ENCODE data around the gene RASGRP2. TPM values are rescaled to one million over a fixed set of nuclear protein-coding genes. Genes with fewer than 3 reads are reported as not detected.

RASGRP2 gene
- total and polyA plus RNA-seq, 2 experiments from 2014 or later = 30.1 to 50.4 TPM

GRCh38 chr11:64787526-64788320, 43.8 kb upstream of the RASGRP2 start:
- Mint-ChIP-seq H3K4me1 (no peaks in the 10 kb centered on the region; the same call in 2 of the 3 replicates), H3K9me3 (no peaks in the 10 kb centered on the region), H3K36me3 (ENCODE audit: low read depth) (no peaks in the 10 kb centered on the region), H3K27me3 (ENCODE audit: insufficient read depth, low read depth, poor library complexity) (peaks cover 7% of the 10 kb centered on the region), H3K27ac (no peak overlapping the region), H3K4me3 (no peak overlapping the region)
- no peak for TF ChIP-seq EZH2 (IDR thresholded peaks at IDR 0.05; ENCODE audit: low read depth, unreplicated experiment)
- TF ChIP-seq, protein P1, sequence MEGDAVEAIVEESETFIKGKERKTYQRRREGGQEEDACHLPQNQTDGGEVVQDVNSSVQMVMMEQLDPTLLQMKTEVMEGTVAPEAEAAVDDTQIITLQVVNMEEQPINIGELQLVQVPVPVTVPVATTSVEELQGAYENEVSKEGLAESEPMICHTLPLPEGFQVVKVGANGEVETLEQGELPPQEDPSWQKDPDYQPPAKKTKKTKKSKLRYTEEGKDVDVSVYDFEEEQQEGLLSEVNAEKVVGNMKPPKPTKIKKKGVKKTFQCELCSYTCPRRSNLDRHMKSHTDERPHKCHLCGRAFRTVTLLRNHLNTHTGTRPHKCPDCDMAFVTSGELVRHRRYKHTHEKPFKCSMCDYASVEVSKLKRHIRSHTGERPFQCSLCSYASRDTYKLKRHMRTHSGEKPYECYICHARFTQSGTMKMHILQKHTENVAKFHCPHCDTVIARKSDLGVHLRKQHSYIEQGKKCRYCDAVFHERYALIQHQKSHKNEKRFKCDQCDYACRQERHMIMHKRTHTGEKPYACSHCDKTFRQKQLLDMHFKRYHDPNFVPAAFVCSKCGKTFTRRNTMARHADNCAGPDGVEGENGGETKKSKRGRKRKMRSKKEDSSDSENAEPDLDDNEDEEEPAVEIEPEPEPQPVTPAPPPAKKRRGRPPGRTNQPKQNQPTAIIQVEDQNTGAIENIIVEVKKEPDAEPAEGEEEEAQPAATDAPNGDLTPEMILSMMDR (conservative IDR thresholded peaks at IDR 0.05; ENCODE audit: low read depth in 2 of 2) = peak; percentile 82 to 88
- no peaks in the 10 kb centered on the region for H4K20me1 ChIP-seq (replicated peaks; ENCODE audit: insufficient read depth)
- ATAC-seq = peak; percentile 96
- H3F3A ChIP-seq (replicated peaks; ENCODE audit: low read depth) = 0 out of 2 replicates have a peak, but pooled peaks cover 2% of the 10 kb centered on the region
- no peak overlapping the region for H3K4me3 ChIP-seq
- H3K27ac ChIP-seq (ENCODE audit: low read depth) = no peak overlapping the region
- H3K9me2 ChIP-seq (ENCODE audit: insufficient read depth) = no peaks in the 10 kb centered on the region
- no peaks in the 10 kb centered on the region for H3K27me3 ChIP-seq (ENCODE audit: insufficient read depth)
- H3K79me2 ChIP-seq (replicated peaks; ENCODE audit: insufficient read depth) = no peaks in the 10 kb centered on the region
- H2AFZ ChIP-seq = no peak overlapping the region
- H3K36me3 ChIP-seq (ENCODE audit: insufficient read depth) = no peaks in the 10 kb centered on the region
- H3K4me2 ChIP-seq = no peak overlapping the region
- H3K4me1 ChIP-seq (ENCODE audit: insufficient read depth) = no peaks in the 10 kb centered on the region
- peak; percentile 90 for DNase-seq (ENCODE audit: low spot score)

DNA sequence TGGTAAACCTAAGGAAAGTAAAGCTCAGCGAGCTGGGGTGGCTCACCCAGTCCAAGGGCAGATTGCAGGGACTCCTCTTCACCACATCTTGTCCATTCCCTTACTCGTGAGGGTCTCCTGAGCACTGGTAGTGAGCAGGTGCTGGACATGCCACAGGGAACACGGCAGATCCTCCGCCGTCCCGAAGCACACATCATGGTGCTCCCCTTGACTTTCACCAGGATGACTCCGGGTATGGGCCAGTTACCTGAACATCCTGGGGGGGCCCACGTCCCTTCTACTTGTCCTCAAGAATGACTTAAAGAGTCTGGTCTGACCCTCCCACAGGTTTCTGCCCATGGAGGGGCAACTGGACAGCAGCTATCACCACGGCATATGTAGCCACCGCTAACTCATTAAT, 42.4 kb upstream of the RASGRP2 start:
- Histone ChIP-seq H3K27ac (ENCODE audit: low read depth) (no peak overlapping the region), H3K36me3 (ENCODE audit: insufficient read depth) (no peaks in the 10 kb centered on the region), H3K4me2 (no peak overlapping the region), H3K4me3 (no peak overlapping the region), H3K4me1 (ENCODE audit: insufficient read depth) (0 out of 2 replicates have a peak, but pooled peaks cover 2% of the 10 kb centered on the region), H3F3A (replicated peaks; ENCODE audit: low read depth) (no peaks in the 10 kb centered on the region), H3K27me3 (ENCODE audit: insufficient read depth) (no peaks in the 10 kb centered on the region), H3K9me2 (ENCODE audit: insufficient read depth) (no peaks in the 10 kb centered on the region), H4K20me1 (replicated peaks; ENCODE audit: insufficient read depth) (no peaks in the 10 kb centered on the region), H3K79me2 (replicated peaks; ENCODE audit: insufficient read depth) (no peaks in the 10 kb centered on the region), H2AFZ (no peak overlapping the region)
- Mint-ChIP-seq H3K27ac (no peak overlapping the region), H3K4me1 (peaks cover 4% of the 10 kb centered on the region; the same call in 2 of the 3 replicates), H3K4me3 (no peak overlapping the region), H3K36me3 (ENCODE audit: low read depth) (no peaks in the 10 kb centered on the region), H3K27me3 (ENCODE audit: insufficient read depth, low read depth, poor library complexity) (peaks cover 7% of the 10 kb centered on the region), H3K9me3 (no peaks in the 10 kb centered on the region)
- ATAC-seq (no peak), DNase-seq (ENCODE audit: low spot score) (no peak)
- TF ChIP-seq NANOG (IDR thresholded peaks at IDR 0.05; ENCODE audit: borderline replicate concordance) (no peak), CREB1 (CRISPR knock-in tag; IDR thresholded peaks at IDR 0.05; ENCODE audit: low read depth) (no peak), REST (IDR thresholded peaks at IDR 0.05; ENCODE audit: unreplicated experiment) (no peak), ZNF331 (CRISPR knock-in tag; IDR thresholded peaks at IDR 0.05; ENCODE audit: low read depth) (no peak), EZH2 (IDR thresholded peaks at IDR 0.05; ENCODE audit: low read depth, unreplicated experiment) (no peak)

Measured in GM23338 (cell line).